HEK293 (cell line): ENCODE measurements around the gene IDI2.

Source experiments
- CTCF ChIA-PET: fragments of 350-600 bp; formaldehyde crosslinking; extraction: SDS; loops from one replicate; lab custom pipeline; 2021; ENCODE audit warnings: antibody characterized with exemption; lab: Yijun Ruan, JAX
- POLR2A ChIA-PET: fragments of 300-600 bp; formaldehyde crosslinking; extraction: SDS; loops from one replicate; lab custom pipeline; 2020; ENCODE audit warnings: antibody characterized with exemption, inconsistent platforms; lab: Yijun Ruan, JAX
- H3K27ac ChIP-seq: fragments of 200-500 bp; sonication (Bioruptor generic); 2 replicates; pipeline ENCODE4 v1.5.1; 2014; ENCODE audit warnings: low read depth, low read length, control low read depth, inconsistent platforms; ENCODE audit errors: extremely low read depth
- H3K36me3 ChIP-seq, 2 experiments: fragments of 200-500 bp in 1 of 2; sonication (Bioruptor generic) in 1 of 2; 1 replicate in 1 of 2; 2 replicates in 1 of 2; pipeline ENCODE4 v1.5.1; 2014 to 2017; ENCODE audit warnings: inconsistent platforms in 2 of 2, low read length in 2 of 2; ENCODE audit not compliant: control insufficient read depth in 2 of 2, insufficient read depth in 1 of 2
- H3K4me1 ChIP-seq: fragments of 200-500 bp; sonication (Bioruptor generic); 2 replicates; pipeline ENCODE4 v1.5.1; 2014; ENCODE audit warnings: mild to moderate bottlenecking, low read length, inconsistent platforms; ENCODE audit not compliant: control insufficient read depth, insufficient read depth
- H3K4me3 ChIP-seq: 2 replicates; pipeline ENCODE4 v1.5.1; 2011; ENCODE audit warnings: low read depth, mild to moderate bottlenecking, control low read depth, low read length, moderate library complexity
- H3K9me3 ChIP-seq: fragments of 200-500 bp; sonication (Bioruptor generic); 2 replicates; pipeline ENCODE4 v1.5.1; 2014; ENCODE audit warnings: low read depth, low read length, inconsistent platforms; ENCODE audit not compliant: control insufficient read depth, insufficient read depth
- GFI1B ChIP-seq: fragments of 450-650 bp; formaldehyde crosslinking; IDR thresholded peaks from 2 replicates; pipeline ENCODE4 v1.5.1; 2016; ENCODE audit warnings: missing biosample characterization, missing genetic modification characterization
- INSM2 ChIP-seq: fragments of 450-650 bp; formaldehyde crosslinking; IDR thresholded peaks from 2 replicates; pipeline ENCODE4 v1.5.1; 2016; ENCODE audit warnings: missing biosample characterization, missing genetic modification characterization
- KLF17 ChIP-seq: fragments of 450-650 bp; formaldehyde crosslinking; IDR thresholded peaks from 2 replicates; pipeline ENCODE4 v1.5.1; 2016; ENCODE audit warnings: missing biosample characterization, missing genetic modification characterization
- MEIS1 ChIP-seq: sonication (generic); formaldehyde crosslinking; IDR thresholded peaks from 2 replicates; pipeline ENCODE4 v1.8.1; 2022; ENCODE audit warnings: missing genetic modification reagents, mild to moderate bottlenecking, borderline replicate concordance
- OVOL3 ChIP-seq: fragments of 450-650 bp; formaldehyde crosslinking; IDR thresholded peaks from 2 replicates; pipeline ENCODE4 v1.5.1; 2016; ENCODE audit warnings: missing biosample characterization, missing genetic modification characterization
- REPIN1 ChIP-seq: fragments of 450-650 bp; formaldehyde crosslinking; IDR thresholded peaks from 2 replicates; pipeline ENCODE4 v1.5.1; 2017; ENCODE audit warnings: missing biosample characterization, missing genetic modification characterization, low read depth
- SALL2 ChIP-seq: fragments of 450-650 bp; formaldehyde crosslinking; IDR thresholded peaks from 2 replicates; pipeline ENCODE4 v1.5.0; 2017; ENCODE audit warnings: missing biosample characterization, mild to moderate bottlenecking, missing genetic modification characterization, borderline replicate concordance
- ZFP69B ChIP-seq: fragments of 450-650 bp; formaldehyde crosslinking; IDR thresholded peaks from 2 replicates; pipeline ENCODE4 v1.5.1; 2016; ENCODE audit warnings: missing biosample characterization, missing genetic modification characterization
- ZNF112 ChIP-seq: fragments of 450-650 bp; formaldehyde crosslinking; IDR thresholded peaks from 2 replicates; pipeline ENCODE4 v1.5.0; 2017; ENCODE audit warnings: missing biosample characterization, missing genetic modification characterization
- ZNF114 ChIP-seq: fragments of 450-650 bp; formaldehyde crosslinking; IDR thresholded peaks from 2 replicates; pipeline ENCODE4 v1.5.0; 2017; ENCODE audit warnings: missing biosample characterization, missing genetic modification characterization
- ZNF132 ChIP-seq: fragments of 450-650 bp; formaldehyde crosslinking; IDR thresholded peaks from 2 replicates; pipeline ENCODE4 v1.5.1; 2017; ENCODE audit warnings: missing biosample characterization, missing genetic modification characterization, borderline replicate concordance
- ZNF138 ChIP-seq: fragments of 450-650 bp; formaldehyde crosslinking; IDR thresholded peaks from 2 replicates; pipeline ENCODE4 v1.5.1; 2016; ENCODE audit warnings: missing biosample characterization, missing genetic modification characterization, borderline replicate concordance
- ZNF140 ChIP-seq: fragments of 450-650 bp; formaldehyde crosslinking; IDR thresholded peaks from 2 replicates; pipeline ENCODE4 v1.5.1; 2016; ENCODE audit warnings: missing biosample characterization, missing genetic modification characterization
- ZNF146 ChIP-seq: fragments of 450-650 bp; formaldehyde crosslinking; IDR thresholded peaks from 2 replicates; pipeline ENCODE4 v1.5.1; 2016; ENCODE audit warnings: missing biosample characterization, missing genetic modification characterization
- ZNF184 ChIP-seq: fragments of 450-650 bp; IDR thresholded peaks from 2 replicates; pipeline ENCODE4 v1.5.1; 2018; ENCODE audit warnings: missing biosample characterization, mild to moderate bottlenecking, missing genetic modification characterization
- ZNF248 ChIP-seq: fragments of 450-650 bp; formaldehyde crosslinking; IDR thresholded peaks from 2 replicates; pipeline ENCODE4 v1.5.1; 2017; ENCODE audit warnings: missing biosample characterization, missing genetic modification characterization
- ZNF266 ChIP-seq: fragments of 450-650 bp; formaldehyde crosslinking; IDR thresholded peaks from 2 replicates; pipeline ENCODE4 v1.5.1; 2016; ENCODE audit warnings: missing biosample characterization, missing genetic modification characterization, low read depth
- ZNF280C ChIP-seq: fragments of 450-650 bp; formaldehyde crosslinking; IDR thresholded peaks from 2 replicates; pipeline ENCODE4 v1.5.1; 2016; ENCODE audit warnings: missing biosample characterization, missing genetic modification characterization
- ZNF292 ChIP-seq: fragments of 450-650 bp; formaldehyde crosslinking; IDR thresholded peaks from 2 replicates; pipeline ENCODE4 v1.5.1; 2016; ENCODE audit warnings: low read depth, missing biosample characterization, missing genetic modification characterization, borderline replicate concordance
- ZNF354C ChIP-seq: fragments of 450-650 bp; formaldehyde crosslinking; IDR thresholded peaks from 2 replicates; pipeline ENCODE4 v1.5.1; 2016; ENCODE audit warnings: missing biosample characterization, missing genetic modification characterization, low read depth, borderline replicate concordance
- ZNF398 ChIP-seq: fragments of 450-650 bp; formaldehyde crosslinking; IDR thresholded peaks from 2 replicates; pipeline ENCODE4 v1.5.1; 2017; ENCODE audit warnings: missing biosample characterization, missing genetic modification characterization
- ZNF404 ChIP-seq: fragments of 450-650 bp; formaldehyde crosslinking; IDR thresholded peaks from 2 replicates; pipeline ENCODE4 v1.5.1; 2017; ENCODE audit warnings: missing biosample characterization, missing genetic modification characterization
- ZNF423 ChIP-seq: fragments of 450-650 bp; formaldehyde crosslinking; IDR thresholded peaks from 2 replicates; pipeline ENCODE4 v1.5.1; 2016; ENCODE audit warnings: missing biosample characterization, missing genetic modification characterization
- ZNF488 ChIP-seq: fragments of 450-650 bp; formaldehyde crosslinking; IDR thresholded peaks from 2 replicates; pipeline ENCODE4 v1.5.1; 2016; ENCODE audit warnings: missing biosample characterization, missing genetic modification characterization
- ZNF560 ChIP-seq: fragments of 450-650 bp; formaldehyde crosslinking; IDR thresholded peaks from 2 replicates; pipeline ENCODE4 v1.5.1; 2017; ENCODE audit warnings: missing biosample characterization, missing genetic modification characterization, borderline replicate concordance
- ZNF660 ChIP-seq: fragments of 450-650 bp; IDR thresholded peaks from 2 replicates; pipeline ENCODE4 v1.5.1; 2018; ENCODE audit warnings: missing biosample characterization, mild to moderate bottlenecking, missing genetic modification characterization
- ZNF830 ChIP-seq: fragments of 450-650 bp; IDR thresholded peaks from 2 replicates; pipeline ENCODE4 v1.5.0; 2018; ENCODE audit warnings: missing biosample characterization, missing genetic modification characterization, low read depth, mild to moderate bottlenecking, moderate library complexity
- TF ChIP-seq, protein P1 (sequence below): fragments of 450-650 bp; formaldehyde crosslinking; IDR thresholded peaks from 2 replicates; pipeline ENCODE4 v1.5.1; 2016; ENCODE audit warnings: missing biosample characterization, missing genetic modification characterization

IDI2 gene

DNA sequence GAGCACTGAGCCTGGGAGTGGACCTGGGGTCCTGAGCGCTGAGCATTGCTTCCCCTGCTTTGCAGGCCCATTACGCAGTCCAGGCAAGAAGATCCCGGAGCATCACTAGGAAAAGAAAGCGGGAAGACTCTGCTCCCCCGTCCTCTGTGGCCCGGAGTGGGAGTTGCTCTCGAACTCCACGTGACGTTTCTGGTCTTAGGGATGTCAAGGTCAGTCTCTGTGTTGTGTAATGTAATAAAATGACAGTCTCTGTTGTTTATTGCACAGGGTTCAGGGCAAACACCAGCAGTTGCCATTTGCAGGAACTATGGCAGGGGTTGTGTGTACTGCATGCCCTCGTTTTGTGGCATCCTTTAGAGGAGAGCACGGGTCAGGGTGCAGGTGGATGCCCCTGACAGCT, 10.0 kb downstream of the IDI2 start:
- H3K27ac ChIP-seq: no peak overlapping the region
- no peak for TF ChIP-seq ZNF398 (tag by site-specific recombination)
- no peak for TF ChIP-seq MEIS1 (CRISPR knock-in tag)
- no peak for TF ChIP-seq REPIN1 (tag by site-specific recombination)
- TF ChIP-seq INSM2 (tag by site-specific recombination): no peak
- no peak for TF ChIP-seq ZNF404 (tag by site-specific recombination)
- TF ChIP-seq ZNF266: no peak
- no peak for TF ChIP-seq GFI1B (tag by site-specific recombination)
- no peak for TF ChIP-seq ZNF140 (tag by site-specific recombination)
- TF ChIP-seq, protein P1, sequence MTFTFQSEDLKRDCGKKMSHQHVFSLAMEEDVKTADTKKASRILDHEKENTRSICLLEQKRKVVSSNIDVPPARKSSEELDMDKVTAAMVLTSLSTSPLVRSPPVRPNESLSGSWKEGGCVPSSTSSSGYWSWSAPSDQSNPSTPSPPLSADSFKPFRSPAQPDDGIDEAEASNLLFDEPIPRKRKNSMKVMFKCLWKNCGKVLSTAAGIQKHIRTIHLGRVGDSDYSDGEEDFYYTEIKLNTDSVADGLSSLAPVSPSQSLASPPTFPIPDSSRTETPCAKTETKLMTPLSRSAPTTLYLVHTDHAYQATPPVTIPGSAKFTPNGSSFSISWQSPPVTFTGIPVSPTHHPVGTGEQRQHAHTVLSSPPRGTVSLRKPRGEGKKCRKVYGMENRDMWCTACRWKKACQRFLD (tag by site-specific recombination): no peak
- TF ChIP-seq ZNF830 (tag by site-specific recombination): no peak
- TF ChIP-seq SALL2 (tag by site-specific recombination): no peak
- TF ChIP-seq ZNF114 (tag by site-specific recombination): no peak
- TF ChIP-seq ZNF132: no peak
- TF ChIP-seq KLF17 (tag by site-specific recombination): no peak
- no peak for TF ChIP-seq ZNF146 (tag by site-specific recombination)
- no peak for TF ChIP-seq ZNF660
- no peak overlapping the region for H3K4me3 ChIP-seq
- CTCF ChIA-PET: no interaction called here
- POLR2A ChIA-PET: no interaction called here
- no peaks in the 10 kb centered on the region for H3K4me1 ChIP-seq
- no peaks in the 10 kb centered on the region for H3K9me3 ChIP-seq
- peaks cover 40 to 85% of the 10 kb centered on the region in 2 experiments for H3K36me3 ChIP-seq

DNA sequence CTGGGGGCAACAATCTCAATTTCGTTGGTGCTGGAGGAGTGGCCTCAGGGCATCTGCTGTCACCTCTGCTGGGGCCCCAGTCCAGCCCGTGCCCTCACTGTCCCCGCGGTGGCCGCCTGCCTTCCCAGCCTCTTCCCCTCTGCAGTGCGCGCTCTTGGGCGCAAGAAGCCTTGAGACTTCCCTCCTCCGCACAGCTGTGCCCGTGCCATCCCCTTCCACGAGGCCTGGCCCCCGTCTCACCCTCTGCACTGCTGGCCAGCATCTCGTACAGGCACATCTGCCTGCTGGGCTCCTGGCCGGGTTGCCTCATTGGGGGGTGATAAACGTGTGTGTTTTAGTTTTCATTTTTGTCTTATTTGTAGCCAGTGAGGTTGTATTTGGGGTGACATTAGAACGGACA, 14.0 kb downstream of the IDI2 start:
- Histone ChIP-seq H3K4me1 (no peaks in the 10 kb centered on the region), H3K36me3 (peaks cover 46 to 92% of the 10 kb centered on the region in 2 experiments), H3K4me3 (no peak overlapping the region), H3K9me3 (no peaks in the 10 kb centered on the region), H3K27ac (no peak overlapping the region)
- CTCF ChIA-PET: no interaction called here
- POLR2A ChIA-PET: no interaction called here
- no peak for TF ChIP-seq OVOL3
- no peak for TF ChIP-seq ZNF280C (tag by site-specific recombination)
- TF ChIP-seq ZNF423 (tag by site-specific recombination): no peak
- TF ChIP-seq ZNF248 (tag by site-specific recombination): no peak
- TF ChIP-seq ZFP69B (tag by site-specific recombination): no peak
- TF ChIP-seq ZNF560 (tag by site-specific recombination): no peak
- no peak for TF ChIP-seq ZNF184 (tag by site-specific recombination)
- TF ChIP-seq ZNF112: no peak
- TF ChIP-seq GFI1B (tag by site-specific recombination): no peak
- TF ChIP-seq ZNF354C: no peak
- TF ChIP-seq ZNF138: no peak
- TF ChIP-seq ZNF292 (tag by site-specific recombination): no peak
- no peak for TF ChIP-seq ZNF488
